HCT116 (cell line): ENCODE measurements around the gene COG6. TPM values are rescaled to one million over a fixed set of nuclear protein-coding genes. Genes with fewer than 3 reads are reported as not detected.

Experiments used
- ATAC-seq: fragments of 200-7000 bp; cut with Tn5 transposase; 2 replicates; pipeline ENCODE4 v1.9.1; 2020; ENCODE audit warnings: mild to moderate bottlenecking, moderate library complexity
- BruUV-seq: library from RNA; stranded (reverse); fragments of 400-500 nt; replicated peaks from 2 replicates; lab custom pipeline; 2021; lab: Mats Ljungman, UMichigan
- CTCF ChIA-PET: fragments of 300-600 bp; sonication (Branson Sonifier 250); formaldehyde crosslinking; loops from one replicate; lab custom pipeline; 2021; ENCODE audit warnings: antibody characterized with exemption; lab: Charles Lee
- POLR2A ChIA-PET: fragments of 300-600, 350-600 bp; sonication (Branson Sonifier 250); formaldehyde crosslinking; loops from one replicate; lab custom pipeline; 2021; ENCODE audit warnings: antibody characterized with exemption; lab: Charles Lee
- RAD21 ChIA-PET, 2 experiments: fragments of 300-600 bp; sonication (Branson Sonifier 250); formaldehyde crosslinking; loops; one replicate each; lab custom pipeline; 2023; ENCODE audit warnings: low total read pairs in 2 of 2; ENCODE audit not compliant: uncharacterized antibody in 2 of 2, unreplicated experiment in 2 of 2, low non-redundant PET in 1 of 2; lab: Charles Lee
- DNase-seq: peaks from one replicate; pipeline ENCODE4 v3.0.0-alpha.2; 2010; ENCODE audit warnings: low read depth, low spot score
- H2AFZ ChIP-seq: fragments of 200-600 bp; shearing (Covaris generic), sonication (generic); 2 replicates; pipeline ENCODE4 v1.6.1; 2017; ENCODE audit warnings: low read depth, mixed run types, mixed read lengths, antibody characterized with exemption, low read length; ENCODE audit not compliant: poor library complexity, severe bottlenecking
- H3K27ac ChIP-seq: 2 replicates; pipeline ENCODE4 v1.5.1; 2012; ENCODE audit warnings: low read depth, low read length
- H3K27me3 ChIP-seq: fragments of 200-600 bp; sonication (generic); 2 replicates; pipeline ENCODE4 v1.6.1; 2016; ENCODE audit warnings: mixed run types, low read length, mixed read lengths; ENCODE audit not compliant: insufficient read depth
- H3K36me3 ChIP-seq, 2 experiments: fragments of 200-500 bp in 1 of 2; fragments of 200-600 bp in 1 of 2; sonication (Bioruptor generic) in 1 of 2; sonication (generic) in 1 of 2; 2 replicates each; pipeline versions ENCODE4 v1.5.1 to v1.6.1; 2014 to 2016; ENCODE audit warnings: low read length in 2 of 2, inconsistent platforms in 1 of 2, mixed read lengths in 1 of 2, mixed run types in 1 of 2; ENCODE audit not compliant: insufficient read depth in 2 of 2, control insufficient read depth in 1 of 2
- H3K4me1 ChIP-seq, 2 experiments: fragments of 200-600 bp in 1 of 2; sonication (generic) in 1 of 2; 2 replicates each; pipeline versions ENCODE4 v1.5.1 to v1.6.1; 2012 to 2017; ENCODE audit warnings: low read length in 2 of 2, inconsistent platforms in 1 of 2, mild to moderate bottlenecking in 1 of 2, mixed read lengths in 1 of 2, mixed run types in 1 of 2, moderate library complexity in 1 of 2; ENCODE audit not compliant: insufficient read depth in 2 of 2, control insufficient read depth in 1 of 2
- H3K4me2 ChIP-seq: fragments of 200-600 bp; sonication (generic); 2 replicates; pipeline ENCODE4 v1.6.1; 2017; ENCODE audit warnings: mixed run types, low read length, mixed read lengths
- H3K4me3 ChIP-seq, 2 experiments: fragments of 200-600 bp in 1 of 2; sonication (generic) in 1 of 2; replicated peaks in 1 of 2; 2 replicates each; pipeline ENCODE4 v1.5.1; 2011 to 2016; ENCODE audit warnings: low read length in 2 of 2, control low read depth in 1 of 2, low read depth in 1 of 2, mild to moderate bottlenecking in 1 of 2, mixed read lengths in 1 of 2, mixed run types in 1 of 2
- H3K79me2 ChIP-seq: fragments of 200-600 bp; sonication (generic); 2 replicates; pipeline ENCODE4 v1.6.1; 2017; ENCODE audit warnings: mild to moderate bottlenecking, mixed run types, low read length, moderate library complexity, mixed read lengths; ENCODE audit not compliant: insufficient read depth
- H3K9ac ChIP-seq: fragments of 200-600 bp; sonication (generic); 2 replicates; pipeline ENCODE4 v1.6.1; 2016; ENCODE audit warnings: low read length, mixed read lengths
- H3K9me2 ChIP-seq: fragments of 200-600 bp; sonication (generic), shearing (Covaris generic); 2 replicates; pipeline ENCODE4 v1.6.1; 2017; ENCODE audit warnings: mixed run types, mild to moderate bottlenecking, moderate library complexity; ENCODE audit not compliant: insufficient read depth
- H3K9me3 ChIP-seq, 2 experiments: fragments of 200-500 bp in 1 of 2; fragments of 200-600 bp in 1 of 2; sonication (Bioruptor generic) in 1 of 2; sonication (generic) in 1 of 2; 2 replicates each; pipeline ENCODE4 v1.6.1; 2014 to 2017; ENCODE audit warnings: low read length in 2 of 2, mixed read lengths in 2 of 2, inconsistent platforms in 1 of 2, low read depth in 1 of 2, mild to moderate bottlenecking in 1 of 2, mixed run types in 1 of 2, moderate library complexity in 1 of 2; ENCODE audit not compliant: control insufficient read depth in 1 of 2, insufficient read depth in 1 of 2
- H4K20me1 ChIP-seq: fragments of 200-600 bp; sonication (generic), shearing (Covaris generic); 2 replicates; pipeline ENCODE4 v1.6.1; 2017; ENCODE audit warnings: mixed run types, mild to moderate bottlenecking, moderate library complexity; ENCODE audit not compliant: insufficient read depth
- CEBPB ChIP-seq: IDR thresholded peaks from 2 replicates; pipeline ENCODE4 v1.6.1; 2012; ENCODE audit warnings: low read depth
- CTCF ChIP-seq, 3 experiments: fragments of 200-600 bp in 1 of 3; sonication (generic) in 1 of 3; IDR thresholded peaks in 2 of 3; conservative IDR thresholded peaks in 1 of 3; 2 replicates each; pipeline ENCODE4 v1.5.1; 2012 to 2017; ENCODE audit warnings: low read depth in 2 of 3, low read length in 2 of 3, antibody characterized with exemption in 1 of 3, borderline replicate concordance in 1 of 3, control low read depth in 1 of 3, mild to moderate bottlenecking in 1 of 3, mixed read lengths in 1 of 3, mixed run types in 1 of 3, moderate library complexity in 1 of 3; ENCODE audit not compliant: insufficient read depth in 1 of 3
- EGR1 ChIP-seq: IDR thresholded peaks from 2 replicates; pipeline ENCODE4 v1.6.1; 2012; ENCODE audit warnings: low read depth
- FOSL1 ChIP-seq: IDR thresholded peaks from 2 replicates; pipeline ENCODE4 v1.6.1; 2012; ENCODE audit warnings: low read depth
- RAD21 ChIP-seq: IDR thresholded peaks from 2 replicates; pipeline ENCODE4 v1.6.1; 2012; ENCODE audit warnings: low read depth, mild to moderate bottlenecking
- SIN3A ChIP-seq: IDR thresholded peaks from 2 replicates; pipeline ENCODE4 v1.6.1; 2012; ENCODE audit warnings: low read depth
- SP1 ChIP-seq: IDR thresholded peaks from 2 replicates; pipeline ENCODE4 v1.6.1; 2012; ENCODE audit warnings: low read depth
- intact Hi-C: fragments of 100-400 bp; cut with micrococcal nuclease; formaldehyde crosslinking; loops from 2 replicates; pipeline ENCODE4 v1.10.0; 2022
- total RNA-seq: library from RNA; stranded (reverse); gene quantifications from one replicate; pipeline ENCODE4 v1.2.1, GENCODE V29; 2021; ENCODE audit not compliant: unreplicated experiment
- TF ChIP-seq, protein P1 (sequence below): IDR thresholded peaks from 2 replicates; pipeline ENCODE4 v1.6.1; 2011; ENCODE audit warnings: mild to moderate bottlenecking, low read length, moderate library complexity; ENCODE audit not compliant: insufficient replicate concordance; ENCODE audit errors: extremely low read depth

Gene COG6
- total RNA-seq, 1 experiment from 2014 or later, result 33.6 TPM

DNA sequence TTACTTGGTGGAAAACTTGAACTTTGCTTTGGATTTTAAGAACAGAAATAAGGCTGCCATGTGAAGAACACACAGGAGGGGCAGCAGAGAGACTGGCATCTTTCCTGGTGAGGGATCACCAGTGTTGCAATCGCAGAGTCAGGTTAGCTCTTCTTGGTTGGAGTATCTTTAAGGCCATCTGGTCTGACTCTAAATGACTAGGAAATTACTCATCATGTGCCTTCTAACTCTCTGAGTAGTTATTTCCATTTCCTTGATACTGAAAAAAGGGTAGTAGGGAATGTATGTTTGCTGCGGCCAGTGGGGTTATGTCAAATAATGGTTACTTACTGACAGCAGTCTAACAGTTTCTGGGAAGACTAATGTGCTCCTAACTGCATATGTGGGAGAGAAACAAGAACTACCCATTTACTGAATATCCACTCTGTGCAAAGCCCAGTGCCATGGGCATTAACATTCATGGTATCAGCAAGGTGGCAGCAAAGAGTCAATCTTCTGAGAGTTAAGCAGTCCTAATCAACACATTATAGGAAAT, 122.1 kb downstream of the COG6 start:
- intact Hi-C loops, result no loop called here
- Histone ChIP-seq H4K20me1 (no peaks in the 10 kb centered on the region), H3K79me2 (no peaks in the 10 kb centered on the region), H3K36me3 (no peaks in the 10 kb centered on the region), H3K9me3 (no peaks in the 10 kb centered on the region), H3K27me3 (no peaks in the 10 kb centered on the region), H3K4me3 (no peak overlapping the region), H3K9me2 (no peaks in the 10 kb centered on the region), H3K4me1 (peaks cover 0 to 12% of the 10 kb centered on the region in 2 experiments; a peak in 2 of 4 replicates), H3K9ac (no peak overlapping the region), H3K4me2 (no peak overlapping the region), H2AFZ (no peak overlapping the region), H3K27ac (no peak overlapping the region)
- no TSS peak for BruUV-seq
- DNase-seq (peak; percentile 32), ATAC-seq (peak; percentile 90)
- ChIA-PET RAD21 (no interaction called here), CTCF (interaction anchor here (0.7 to 2.1 kb wide), 2 partner anchors 165 to 905 kb away, joined by 4 to 8 read pairs; no protein-coding TSS in a partner anchor), POLR2A (no interaction called here)
- peak; percentile 76 for TF ChIP-seq CEBPB
- peak; percentile 28 to 44 (median 43); a peak in 5 of 6 replicates for TF ChIP-seq CTCF (IDR thresholded peaks at IDR 0.05 in 2 of 3, conservative IDR thresholded peaks at IDR 0.05 in 1 of 3; ENCODE audit: borderline replicate concordance in 1 of 3, insufficient read depth in 1 of 3, low read depth in 2 of 3, low read length in 2 of 3)
- no peak for TF ChIP-seq EGR1
- peak; percentile 57; the same call in 1 of the 2 replicates for TF ChIP-seq FOSL1
- no peak for TF ChIP-seq SP1
- peak; percentile 54 for TF ChIP-seq RAD21
- TF ChIP-seq, protein P1, sequence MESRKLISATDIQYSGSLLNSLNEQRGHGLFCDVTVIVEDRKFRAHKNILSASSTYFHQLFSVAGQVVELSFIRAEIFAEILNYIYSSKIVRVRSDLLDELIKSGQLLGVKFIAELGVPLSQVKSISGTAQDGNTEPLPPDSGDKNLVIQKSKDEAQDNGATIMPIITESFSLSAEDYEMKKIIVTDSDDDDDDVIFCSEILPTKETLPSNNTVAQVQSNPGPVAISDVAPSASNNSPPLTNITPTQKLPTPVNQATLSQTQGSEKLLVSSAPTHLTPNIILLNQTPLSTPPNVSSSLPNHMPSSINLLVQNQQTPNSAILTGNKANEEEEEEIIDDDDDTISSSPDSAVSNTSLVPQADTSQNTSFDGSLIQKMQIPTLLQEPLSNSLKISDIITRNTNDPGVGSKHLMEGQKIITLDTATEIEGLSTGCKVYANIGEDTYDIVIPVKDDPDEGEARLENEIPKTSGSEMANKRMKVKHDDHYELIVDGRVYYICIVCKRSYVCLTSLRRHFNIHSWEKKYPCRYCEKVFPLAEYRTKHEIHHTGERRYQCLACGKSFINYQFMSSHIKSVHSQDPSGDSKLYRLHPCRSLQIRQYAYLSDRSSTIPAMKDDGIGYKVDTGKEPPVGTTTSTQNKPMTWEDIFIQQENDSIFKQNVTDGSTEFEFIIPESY, result no peak
- no peak for TF ChIP-seq SIN3A
